IMR-90 (cell line): ENCODE data around the gene IGF2R. TPM values are rescaled to one million over a fixed set of nuclear protein-coding genes. Genes with fewer than 3 reads are reported as not detected.

Experiments used
- ATAC-seq: fragments of 200-7000 bp; cut with Tn5 transposase; 2 replicates; pipeline ENCODE4 v1.9.1; 2020; ENCODE audit warnings: low read depth, mild to moderate bottlenecking, moderate library complexity
- BruUV-seq: library from RNA; stranded (reverse); fragments of 400-500 nt; replicated peaks from 2 replicates; lab custom pipeline; 2021; lab: Mats Ljungman, UMichigan
- CTCF ChIA-PET: fragments of 300-600 bp; formaldehyde crosslinking; extraction: SDS; loops from one replicate; lab custom pipeline; 2021; ENCODE audit warnings: antibody characterized with exemption; lab: Yijun Ruan, JAX
- POLR2A ChIA-PET: fragments of 300-600 bp; sonication (Branson Sonifier 250); formaldehyde crosslinking; loops from one replicate; lab custom pipeline; 2022; ENCODE audit warnings: antibody characterized with exemption; ENCODE audit not compliant: unreplicated experiment; lab: Charles Lee
- DNase-seq: peaks from one replicate; pipeline ENCODE4 v3.0.0; 2013
- H2AFZ ChIP-seq: replicated peaks from 2 replicates; pipeline ENCODE3; 2013; ENCODE audit warnings: low read length, mild to moderate bottlenecking; ENCODE audit not compliant: poor library complexity
- H2AK5ac ChIP-seq: 2 replicates; pipeline ENCODE4 v1.6.1; 2013; ENCODE audit warnings: low read depth, low read length, inconsistent platforms
- H2AK9ac ChIP-seq: replicated peaks from 2 replicates; pipeline ENCODE3; 2013; ENCODE audit warnings: mild to moderate bottlenecking, low read depth, low read length, moderate library complexity; ENCODE audit not compliant: poor library complexity
- H2BK120ac ChIP-seq: 2 replicates; pipeline ENCODE4 v1.6.1; 2013; ENCODE audit warnings: low read depth, low read length, inconsistent platforms
- H2BK15ac ChIP-seq: 3 replicates; pipeline ENCODE4 v1.6.1; 2013; ENCODE audit warnings: low read depth, low read length, inconsistent platforms
- H2BK20ac ChIP-seq: 2 replicates; pipeline ENCODE4 v1.6.1; 2013; ENCODE audit warnings: low read depth, mild to moderate bottlenecking, inconsistent platforms, low read length, moderate library complexity
- H2BK5ac ChIP-seq: 2 replicates; pipeline ENCODE4 v1.6.1; 2013; ENCODE audit warnings: mild to moderate bottlenecking, low read depth, low read length, inconsistent platforms; ENCODE audit not compliant: poor library complexity, severe bottlenecking
- H3K14ac ChIP-seq: replicated peaks from 2 replicates; pipeline ENCODE4 v1.6.1; 2013; ENCODE audit warnings: low read depth, low read length, inconsistent platforms
- H3K18ac ChIP-seq: 2 replicates; pipeline ENCODE4 v1.6.1; 2013; ENCODE audit warnings: low read depth, low read length, control low read depth
- H3K23ac ChIP-seq: 2 replicates; pipeline ENCODE4 v1.6.1; 2013; ENCODE audit warnings: low read depth, low read length, inconsistent platforms
- H3K27ac ChIP-seq: 2 replicates; pipeline ENCODE4 v1.5.1; 2013; ENCODE audit warnings: mild to moderate bottlenecking, control low read depth, low read length; ENCODE audit not compliant: insufficient read depth
- H3K27me3 ChIP-seq: 2 replicates; pipeline ENCODE4 v1.6.1; 2013; ENCODE audit warnings: low read length; ENCODE audit not compliant: control insufficient read depth, insufficient read depth
- H3K36me3 ChIP-seq: 2 replicates; pipeline ENCODE4 v1.6.1; 2013; ENCODE audit warnings: low read length, mixed read lengths; ENCODE audit not compliant: control insufficient read depth, insufficient read depth
- H3K4ac ChIP-seq: 2 replicates; pipeline ENCODE4 v1.6.1; 2013; ENCODE audit warnings: low read depth, low read length, inconsistent platforms
- H3K4me1 ChIP-seq: 2 replicates; pipeline ENCODE4 v1.6.1; 2013; ENCODE audit warnings: low read length, mixed read lengths; ENCODE audit not compliant: control insufficient read depth, insufficient read depth
- H3K4me2 ChIP-seq: 2 replicates; pipeline ENCODE4 v1.6.1; 2013; ENCODE audit warnings: low read depth, mild to moderate bottlenecking, control low read depth, low read length, moderate library complexity
- H3K4me3 ChIP-seq: 2 replicates; pipeline ENCODE4 v1.5.1; 2013; ENCODE audit warnings: low read depth, mild to moderate bottlenecking, control low read depth, low read length, moderate library complexity; ENCODE audit not compliant: insufficient read depth
- H3K56ac ChIP-seq: 2 replicates; pipeline ENCODE4 v1.6.1; 2013; ENCODE audit warnings: low read length, inconsistent platforms; ENCODE audit not compliant: insufficient read depth; ENCODE audit errors: extremely low read depth
- H3K79me1 ChIP-seq, 2 experiments: 2 replicates each; pipeline ENCODE4 v1.6.1; 2013; ENCODE audit warnings: low read length in 2 of 2, inconsistent platforms in 1 of 2, low read depth in 1 of 2
- H3K9ac ChIP-seq: 2 replicates; pipeline ENCODE4 v1.6.1; 2013; ENCODE audit warnings: low read depth, low read length, control low read depth
- H3K9me1 ChIP-seq: 2 replicates; pipeline ENCODE4 v1.6.1; 2013; ENCODE audit warnings: low read length, inconsistent platforms; ENCODE audit not compliant: insufficient read depth
- H3K9me3 ChIP-seq: 2 replicates; pipeline ENCODE4 v1.6.1; 2013; ENCODE audit warnings: low read length; ENCODE audit not compliant: control insufficient read depth, insufficient read depth
- H4K20me1 ChIP-seq: 2 replicates; pipeline ENCODE4 v1.6.1; 2013; ENCODE audit warnings: low read length, inconsistent platforms; ENCODE audit not compliant: insufficient read depth
- H4K5ac ChIP-seq: 2 replicates; pipeline ENCODE4 v1.6.1; 2013; ENCODE audit warnings: mild to moderate bottlenecking, low read depth, low read length, control low read depth
- H4K8ac ChIP-seq, 2 experiments: 2 replicates each; pipeline ENCODE4 v1.6.1; 2013; ENCODE audit warnings: low read depth in 2 of 2, low read length in 2 of 2, control low read depth in 1 of 2, inconsistent platforms in 1 of 2
- H4K91ac ChIP-seq: 2 replicates; pipeline ENCODE4 v1.6.1; 2013; ENCODE audit warnings: low read depth, low read length, inconsistent platforms; ENCODE audit not compliant: insufficient read depth
- BHLHE40 ChIP-seq: fragments of 150-350 bp; IDR thresholded peaks from 2 replicates; pipeline ENCODE4 v1.6.1; 2016; ENCODE audit warnings: mild to moderate bottlenecking, low read depth, low read length
- CEBPB ChIP-seq: IDR thresholded peaks from 2 replicates; pipeline ENCODE4 v1.6.1; 2012; ENCODE audit warnings: low read depth, low read length, improper control_type of control experiment
- CHD1 ChIP-seq: IDR thresholded peaks from 2 replicates; pipeline ENCODE4 v1.6.1; 2012; ENCODE audit warnings: low read depth, low read length, improper control_type of control experiment
- FOS ChIP-seq: fragments of 150-350 bp; IDR thresholded peaks from 2 replicates; pipeline ENCODE4 v1.6.1; 2016; ENCODE audit warnings: low read depth, low read length
- NFE2L2 ChIP-seq: fragments of 150-350 bp; IDR thresholded peaks from 2 replicates; pipeline ENCODE4 v1.6.1; 2016; ENCODE audit warnings: low read depth, mild to moderate bottlenecking, low read length
- SMC3 ChIP-seq: fragments of 150-350 bp; IDR thresholded peaks from 2 replicates; pipeline ENCODE4 v1.6.1; 2016; ENCODE audit warnings: low read depth, mild to moderate bottlenecking, antibody characterized with exemption, low read length, moderate library complexity
- WGBS, 2 experiments: methylation state at CpG; one replicate each; pipeline versions ENCODE4 v1.1.5 to v1.1.7; 2013; ENCODE audit warnings: missing lambda C conversion rate in 2 of 2; ENCODE audit not compliant: insufficient read length in 1 of 2; ENCODE audit errors: extremely low coverage in 2 of 2; 5-methylcytosine and 5-hydroxymethylcytosine counted together
- dilution Hi-C: fragments of 300-500 bp; cut with HindIII; formaldehyde crosslinking; loops from one replicate; pipeline ENCODE4 v1.14.3; 2018; ENCODE audit warnings: low sequenced_read_pairs; ENCODE audit not compliant: unreplicated experiment
- in situ Hi-C: fragments of 300-500 bp; cut with MboI; formaldehyde crosslinking; loops from 3 replicates; pipeline ENCODE4 v1.14.3; 2019; ENCODE audit warnings: low sequenced_read_pairs, inconsistent platforms, mixed read lengths
- intact Hi-C: fragments of 100-400 bp; cut with micrococcal nuclease; formaldehyde crosslinking; loops from 2 replicates; pipeline ENCODE4 v1.10.0; 2022
- polyA plus RNA-seq, 3 experiments: library from polyadenylated mRNA; depleted of rRNA; stranded (reverse); fragments of >200 nt; gene quantifications; 2 replicates each; pipeline ENCODE4 v1.2.3, GENCODE V29; 2012; ENCODE audit warnings: low replicate concordance in 1 of 3
- total RNA-seq: library from RNA; depleted of rRNA; stranded (reverse); fragments of >200 nt; gene quantifications from 2 replicates; pipeline ENCODE4 v1.2.3, GENCODE V29; 2012
- TF ChIP-seq, protein P1 (sequence below): fragments of 150-350 bp; IDR thresholded peaks from 2 replicates; pipeline ENCODE4 v1.6.1; 2017; ENCODE audit warnings: mild to moderate bottlenecking, antibody characterized with exemption, low read length, low read depth

Gene IGF2R
- total and polyA plus RNA-seq, 2 of the 4 experiments (the other 2 are of a cell fraction): 33.2 to 41.4 TPM

DNA sequence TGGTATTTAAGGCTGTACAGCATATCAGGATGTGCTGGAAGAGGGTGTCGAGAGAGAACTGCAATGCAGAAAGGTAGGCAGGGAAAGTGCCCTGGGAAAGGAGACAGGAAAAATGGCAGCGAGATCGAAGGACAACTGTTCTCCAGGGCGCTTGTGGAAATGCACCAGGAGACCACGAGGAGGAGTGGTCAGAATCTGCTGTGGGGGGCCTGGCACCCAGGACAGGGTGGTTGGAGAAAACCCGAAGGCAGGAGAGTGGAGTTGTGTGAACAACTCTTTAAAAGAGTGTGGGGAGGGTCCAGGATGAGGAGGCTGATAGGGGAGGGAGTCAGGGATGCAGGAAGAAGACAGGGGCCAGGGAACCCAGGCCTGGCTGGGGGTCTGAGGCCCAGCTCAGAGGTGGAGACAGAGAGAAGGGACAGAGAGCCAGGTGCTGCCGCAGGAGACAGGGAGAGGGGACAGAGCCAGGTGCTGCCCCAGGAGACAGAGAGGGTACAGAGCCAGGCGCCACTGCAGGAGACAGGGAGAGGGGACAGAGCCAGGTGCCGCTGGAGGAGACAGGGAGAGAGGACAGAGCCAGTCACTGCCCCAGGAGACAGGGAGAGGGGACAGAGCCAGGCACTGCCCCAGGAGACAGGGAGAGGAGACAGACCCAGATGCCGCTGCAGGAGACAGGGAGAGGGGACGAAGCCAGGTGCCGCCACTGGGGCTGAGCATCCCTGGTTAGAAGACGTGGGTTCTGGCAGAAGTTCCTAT, 162.0 kb downstream of the IGF2R start:
- intact Hi-C loops: no loop called here

More for the DNA sequence above, 162.0 kb downstream of the IGF2R start:
- Histone ChIP-seq H3K9me3 (no peaks in the 10 kb centered on the region), H3K4me3 (no peak overlapping the region), H3K9me1 (peaks cover 5% of the 10 kb centered on the region; the same call in 1 of the 2 replicates), H2BK15ac (no peak overlapping the region), H4K91ac (no peak overlapping the region), H3K18ac (no peak overlapping the region), H4K8ac (no peak overlapping the region), H3K36me3 (no peaks in the 10 kb centered on the region), H3K9ac (no peak overlapping the region), H3K56ac (no peak overlapping the region), H3K23ac (no peak overlapping the region), H2BK120ac (no peak overlapping the region), H3K14ac (no peak overlapping the region), H2AFZ (no peak overlapping the region), H3K4me2 (no peak overlapping the region), H3K27ac (no peak overlapping the region), H2AK5ac (no peak overlapping the region), H3K4ac (no peak overlapping the region), H2BK20ac (no peak overlapping the region), H3K79me1 (no peaks in the 10 kb centered on the region), H3K27me3 (no peaks in the 10 kb centered on the region), H3K4me1 (peaks cover 7% of the 10 kb centered on the region), H4K20me1 (no peaks in the 10 kb centered on the region), H4K5ac (no peak overlapping the region), H2AK9ac (no peak overlapping the region), H2BK5ac (no peak overlapping the region)
- no peak for ATAC-seq
- in situ Hi-C loops (no loop called here), dilution Hi-C loops (no loop called here)
- ChIA-PET POLR2A (no interaction called here), CTCF (no interaction called here)
- TF ChIP-seq, protein P1, sequence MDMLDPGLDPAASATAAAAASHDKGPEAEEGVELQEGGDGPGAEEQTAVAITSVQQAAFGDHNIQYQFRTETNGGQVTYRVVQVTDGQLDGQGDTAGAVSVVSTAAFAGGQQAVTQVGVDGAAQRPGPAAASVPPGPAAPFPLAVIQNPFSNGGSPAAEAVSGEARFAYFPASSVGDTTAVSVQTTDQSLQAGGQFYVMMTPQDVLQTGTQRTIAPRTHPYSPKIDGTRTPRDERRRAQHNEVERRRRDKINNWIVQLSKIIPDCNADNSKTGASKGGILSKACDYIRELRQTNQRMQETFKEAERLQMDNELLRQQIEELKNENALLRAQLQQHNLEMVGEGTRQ: no peak
- TF ChIP-seq FOS (no peak), NFE2L2 (no peak), CEBPB (no peak), CHD1 (no peak), SMC3 (no peak), BHLHE40 (no peak)
- DNase-seq: no peak
- 84% methylated on average over 10 of the region's 13 CpGs; no CpG with 5 or more reads in 1 of the 2 experiments for WGBS, 2 experiments
- BruUV-seq: no TSS peak
